Measurements from ENCODE around the gene C1QTNF2.

Gene C1QTNF2

GRCh38 chr5:160384681-160385080 is 14.3 kb upstream of the C1QTNF2 start:
- DNase-seq (ENCODE audit: low spot score): no peak
- in situ Hi-C loops (cut with MboI; ENCODE audit: low sequenced_read_pairs, unreplicated experiment): no loop called here
- no peak for TF ChIP-seq CTCF (IDR thresholded peaks at IDR 0.05; ENCODE audit: borderline replicate concordance, control extremely low read depth, extremely low read depth, insufficient read depth, missing control alignments)

- no peak for TF ChIP-seq CTCF (IDR thresholded peaks at IDR 0.05; ENCODE audit: borderline replicate concordance, control extremely low read depth, extremely low read depth, insufficient read depth, missing control alignments)
- no peak for DNase-seq (ENCODE audit: low spot score)
- in situ Hi-C loops (cut with MboI; ENCODE audit: low sequenced_read_pairs, unreplicated experiment): no loop called here
Measured at GRCh38 chr5:160382346-160382745, 11.9 kb upstream of the C1QTNF2 start.

GRCh38 chr5:160380041-160380440 is 9.6 kb upstream of the C1QTNF2 start:
- TF ChIP-seq CTCF (IDR thresholded peaks at IDR 0.05; ENCODE audit: borderline replicate concordance, control extremely low read depth, extremely low read depth, insufficient read depth, missing control alignments): no peak
- no peak for DNase-seq (ENCODE audit: low spot score)
- in situ Hi-C loops (cut with MboI; ENCODE audit: low sequenced_read_pairs, unreplicated experiment): no loop called here

- TF ChIP-seq CTCF (IDR thresholded peaks at IDR 0.05; ENCODE audit: borderline replicate concordance, control extremely low read depth, extremely low read depth, insufficient read depth, missing control alignments): no peak
- in situ Hi-C loops (cut with MboI; ENCODE audit: low sequenced_read_pairs, unreplicated experiment): no loop called here
- DNase-seq (ENCODE audit: low spot score): no peak
Measured at GRCh38 chr5:160379511-160379910, 9.1 kb upstream of the C1QTNF2 start.

GRCh38 chr5:160378330-160378729 is 7.9 kb upstream of the C1QTNF2 start:
- no peak for DNase-seq (ENCODE audit: low spot score)
- no peak for TF ChIP-seq CTCF (IDR thresholded peaks at IDR 0.05; ENCODE audit: borderline replicate concordance, control extremely low read depth, extremely low read depth, insufficient read depth, missing control alignments)
- in situ Hi-C loops (cut with MboI; ENCODE audit: low sequenced_read_pairs, unreplicated experiment): no loop called here

- DNase-seq (ENCODE audit: low spot score): no peak
- in situ Hi-C loops (cut with MboI; ENCODE audit: low sequenced_read_pairs, unreplicated experiment): no loop called here
- TF ChIP-seq CTCF (IDR thresholded peaks at IDR 0.05; ENCODE audit: borderline replicate concordance, control extremely low read depth, extremely low read depth, insufficient read depth, missing control alignments): no peak
Measured at GRCh38 chr5:160377651-160378050, 7.2 kb upstream of the C1QTNF2 start.

GRCh38 chr5:160376416-160376815 is 6.0 kb upstream of the C1QTNF2 start:
- DNase-seq (ENCODE audit: low spot score): no peak
- no peak for TF ChIP-seq CTCF (IDR thresholded peaks at IDR 0.05; ENCODE audit: borderline replicate concordance, control extremely low read depth, extremely low read depth, insufficient read depth, missing control alignments)
- in situ Hi-C loops (cut with MboI; ENCODE audit: low sequenced_read_pairs, unreplicated experiment): no loop called here

Data from GM13976 (cell line).